22Rv1 (cell line): ENCODE measurements around the gene PPP2R1B.

ENCODE experiments used
- H3K27ac ChIP-seq: fragments of 450-650 bp; 2 replicates; pipeline ENCODE4 v1.5.1; 2017
- CTCF ChIP-seq: fragments of 450-650 bp; IDR thresholded peaks from 2 replicates; pipeline ENCODE4 v1.5.1; 2017; ENCODE audit warnings: mild to moderate bottlenecking
- ZFX ChIP-seq: fragments of 450-650 bp; IDR thresholded peaks from 2 replicates; pipeline ENCODE4 v1.6.1; 2017; ENCODE audit warnings: antibody characterized with exemption, borderline replicate concordance

PPP2R1B gene

GRCh38 chr11:111745719-111746504 is 20.3 kb downstream of the PPP2R1B start:
- no peak overlapping the region for H3K27ac ChIP-seq
- no peak for TF ChIP-seq CTCF
- no peak for TF ChIP-seq ZFX

GRCh38 chr11:111743700-111744099 is 22.5 kb downstream of the PPP2R1B start:
- no peak overlapping the region for H3K27ac ChIP-seq
- no peak for TF ChIP-seq CTCF
- TF ChIP-seq ZFX = no peak

GRCh38 chr11:111741751-111742150 is 24.4 kb downstream of the PPP2R1B start:
- H3K27ac ChIP-seq = no peak overlapping the region
- TF ChIP-seq ZFX (no peak), CTCF (no peak)

- H3K27ac ChIP-seq = no peak overlapping the region
- TF ChIP-seq ZFX = no peak
- no peak for TF ChIP-seq CTCF
Observed at GRCh38 chr11:111739299-111739698, 26.9 kb downstream of the PPP2R1B start.

GRCh38 chr11:111737444-111738210 is 28.6 kb downstream of the PPP2R1B start:
- H3K27ac ChIP-seq = no peak overlapping the region
- TF ChIP-seq ZFX (no peak), CTCF (no peak)

GRCh38 chr11:111736621-111737443 is 29.4 kb downstream of the PPP2R1B start:
- TF ChIP-seq CTCF = no peak
- no peak for TF ChIP-seq ZFX
- H3K27ac ChIP-seq = no peak overlapping the region; the same call in 1 of the 2 replicates
